Prostate gland (tissue), 2 donors: Measurements from ENCODE around the gene KCNG1. TPM values are rescaled to one million over a fixed set of nuclear protein-coding genes. Genes with fewer than 3 reads are reported as not detected.

Experiments used
- DNase-seq: peaks from one replicate; pipeline ENCODE4 v3.0.0-alpha.2; 2019; ENCODE audit warnings: low spot score
- H3K27ac ChIP-seq, 2 donors: fragments of 200-600 bp; sonication (generic); 2 replicates each; pipeline ENCODE4 v1.5.1; 2017 to 2019
- H3K27me3 ChIP-seq: fragments of 200-600 bp; sonication (generic); replicated peaks from 2 replicates; pipeline ENCODE4 v1.5.1; 2019; ENCODE audit not compliant: insufficient read depth
- H3K36me3 ChIP-seq, 2 donors: fragments of 200-600 bp; sonication (generic); 1 replicate in 1 of 2; 2 replicates in 1 of 2; pipeline versions ENCODE4 v1.5.1 to v1.8.1; 2017 to 2019
- H3K4me1 ChIP-seq: fragments of 200-600 bp; sonication (generic); replicated peaks from 2 replicates; pipeline ENCODE4 v1.5.1; 2019
- H3K4me3 ChIP-seq, 2 donors: fragments of 200-600 bp; sonication (generic); 2 replicates each; pipeline ENCODE4 v1.5.1; 2017 to 2019
- H3K9me3 ChIP-seq: fragments of 200-600 bp; sonication (generic); 2 replicates; pipeline ENCODE4 v1.5.1; 2017
- POLR2A ChIP-seq: fragments of 450-650 bp; IDR thresholded peaks from one replicate; pipeline ENCODE4 v1.6.1; 2016; ENCODE audit warnings: antibody characterized with exemption, mild to moderate bottlenecking
- POLR2AphosphoS5 ChIP-seq: sonication (generic); formaldehyde crosslinking; IDR thresholded peaks from one replicate; pipeline ENCODE4 v1.6.1; 2017; ENCODE audit warnings: antibody characterized with exemption
- WGBS: methylation state at CpG from one replicate; pipeline ENCODE4 v1.1.5; 2018; 5-methylcytosine and 5-hydroxymethylcytosine counted together
- intact Hi-C: fragments of 100-400 bp; cut with DNase I; formaldehyde crosslinking; loops from one replicate; pipeline ENCODE4 v1.14.2; 2022
- total RNA-seq, 2 donors: library from RNA; depleted of rRNA; stranded (reverse); fragments of >200 nt; gene quantifications; one replicate each; pipeline ENCODE4 v1.1.0, GENCODE V29; 2016
- TF ChIP-seq, protein P1 (sequence below), 4 experiments: fragments of 200-600 bp in 2 of 4; fragments of 450-650 bp in 2 of 4; sonication (generic) in 2 of 4; IDR thresholded peaks; 1 replicate in 3 of 4; 2 replicates in 1 of 4; pipeline ENCODE4 v1.5.1; 2016 to 2019; ENCODE audit warnings: antibody characterized with exemption in 4 of 4, mild to moderate bottlenecking in 2 of 4, moderate library complexity in 2 of 4

Gene KCNG1
- total RNA-seq, 2 donors from 2014 or later, result 6.8 to 57.9 TPM

DNA sequence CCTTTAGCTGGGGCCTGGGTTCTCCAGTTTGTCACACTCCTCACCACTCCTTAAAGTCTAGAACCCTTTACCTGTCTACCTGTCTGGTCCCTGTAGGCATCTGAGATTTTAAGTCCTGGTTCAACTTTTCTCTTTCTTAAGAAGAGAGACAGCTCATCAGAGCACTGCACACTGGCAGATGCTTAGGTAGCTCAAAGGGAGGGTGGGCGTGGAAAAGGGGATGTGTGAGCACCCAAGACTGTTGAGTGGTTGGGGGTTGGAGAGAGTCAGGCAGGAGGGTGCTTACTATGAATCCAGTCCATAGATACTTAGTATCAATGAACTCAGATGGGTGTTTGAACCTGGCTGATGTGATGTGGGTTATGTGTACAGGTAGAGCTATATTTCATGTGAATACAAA is 6.6 kb upstream of the KCNG1 start:
- no peak overlapping the region for H3K27ac ChIP-seq
- H3K27me3 ChIP-seq, result peaks cover 6% of the 10 kb centered on the region
- intact Hi-C loops, result no loop called here
- 95% methylated on average over 1 of the region's 1 CpG for WGBS
- no peaks in the 10 kb centered on the region for H3K36me3 ChIP-seq
- no peaks in the 10 kb centered on the region for H3K4me1 ChIP-seq
- TF ChIP-seq, protein P1, sequence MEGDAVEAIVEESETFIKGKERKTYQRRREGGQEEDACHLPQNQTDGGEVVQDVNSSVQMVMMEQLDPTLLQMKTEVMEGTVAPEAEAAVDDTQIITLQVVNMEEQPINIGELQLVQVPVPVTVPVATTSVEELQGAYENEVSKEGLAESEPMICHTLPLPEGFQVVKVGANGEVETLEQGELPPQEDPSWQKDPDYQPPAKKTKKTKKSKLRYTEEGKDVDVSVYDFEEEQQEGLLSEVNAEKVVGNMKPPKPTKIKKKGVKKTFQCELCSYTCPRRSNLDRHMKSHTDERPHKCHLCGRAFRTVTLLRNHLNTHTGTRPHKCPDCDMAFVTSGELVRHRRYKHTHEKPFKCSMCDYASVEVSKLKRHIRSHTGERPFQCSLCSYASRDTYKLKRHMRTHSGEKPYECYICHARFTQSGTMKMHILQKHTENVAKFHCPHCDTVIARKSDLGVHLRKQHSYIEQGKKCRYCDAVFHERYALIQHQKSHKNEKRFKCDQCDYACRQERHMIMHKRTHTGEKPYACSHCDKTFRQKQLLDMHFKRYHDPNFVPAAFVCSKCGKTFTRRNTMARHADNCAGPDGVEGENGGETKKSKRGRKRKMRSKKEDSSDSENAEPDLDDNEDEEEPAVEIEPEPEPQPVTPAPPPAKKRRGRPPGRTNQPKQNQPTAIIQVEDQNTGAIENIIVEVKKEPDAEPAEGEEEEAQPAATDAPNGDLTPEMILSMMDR (IDR thresholded peaks at IDR 0.05), result no peak
- no peak for TF ChIP-seq POLR2AphosphoS5
- TF ChIP-seq POLR2A, result no peak
- H3K9me3 ChIP-seq, result no peaks in the 10 kb centered on the region
- no peak for DNase-seq
- H3K4me3 ChIP-seq, result no peak overlapping the region

DNA sequence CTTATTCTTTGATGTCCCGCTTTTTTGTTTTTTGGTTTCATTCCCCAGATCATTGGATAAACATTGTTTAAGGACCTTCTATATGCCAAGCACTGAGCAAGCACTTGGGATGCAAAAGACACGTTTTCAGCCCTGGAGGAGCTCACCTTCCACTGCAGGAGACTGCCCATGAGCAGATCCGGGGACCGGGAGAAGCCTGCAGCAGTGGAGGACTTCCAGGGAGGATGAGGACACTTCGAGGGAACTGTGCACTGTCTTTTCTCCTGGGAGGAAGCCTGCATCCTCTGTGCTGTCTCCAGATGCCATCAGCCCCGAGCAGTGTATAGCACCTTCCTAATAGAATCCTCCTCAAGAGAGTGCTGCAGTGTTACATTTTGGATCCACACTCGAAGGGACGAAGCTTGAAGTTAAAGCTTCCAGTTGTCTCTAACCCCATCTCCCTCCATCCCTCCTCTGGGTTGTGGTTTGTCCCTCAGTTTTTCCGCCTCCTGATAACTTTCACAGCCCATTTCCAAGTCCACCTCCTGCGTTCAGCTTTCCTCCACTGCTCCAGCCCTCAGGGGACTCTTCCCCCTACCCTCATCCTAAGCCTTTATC is 5.8 kb upstream of the KCNG1 start:
- no peaks in the 10 kb centered on the region for H3K36me3 ChIP-seq
- no peaks in the 10 kb centered on the region for H3K9me3 ChIP-seq
- no peaks in the 10 kb centered on the region for H3K4me1 ChIP-seq
- 36% methylated on average over 10 of the region's 10 CpGs for WGBS
- H3K4me3 ChIP-seq, result no peak overlapping the region
- DNase-seq, result no peak
- no peak for TF ChIP-seq POLR2AphosphoS5
- no peak for TF ChIP-seq POLR2A
- TF ChIP-seq, protein P1 (IDR thresholded peaks at IDR 0.05), result no peak
- no peak overlapping the region for H3K27ac ChIP-seq
- intact Hi-C loops, result no loop called here
- peaks cover 6% of the 10 kb centered on the region for H3K27me3 ChIP-seq

DNA sequence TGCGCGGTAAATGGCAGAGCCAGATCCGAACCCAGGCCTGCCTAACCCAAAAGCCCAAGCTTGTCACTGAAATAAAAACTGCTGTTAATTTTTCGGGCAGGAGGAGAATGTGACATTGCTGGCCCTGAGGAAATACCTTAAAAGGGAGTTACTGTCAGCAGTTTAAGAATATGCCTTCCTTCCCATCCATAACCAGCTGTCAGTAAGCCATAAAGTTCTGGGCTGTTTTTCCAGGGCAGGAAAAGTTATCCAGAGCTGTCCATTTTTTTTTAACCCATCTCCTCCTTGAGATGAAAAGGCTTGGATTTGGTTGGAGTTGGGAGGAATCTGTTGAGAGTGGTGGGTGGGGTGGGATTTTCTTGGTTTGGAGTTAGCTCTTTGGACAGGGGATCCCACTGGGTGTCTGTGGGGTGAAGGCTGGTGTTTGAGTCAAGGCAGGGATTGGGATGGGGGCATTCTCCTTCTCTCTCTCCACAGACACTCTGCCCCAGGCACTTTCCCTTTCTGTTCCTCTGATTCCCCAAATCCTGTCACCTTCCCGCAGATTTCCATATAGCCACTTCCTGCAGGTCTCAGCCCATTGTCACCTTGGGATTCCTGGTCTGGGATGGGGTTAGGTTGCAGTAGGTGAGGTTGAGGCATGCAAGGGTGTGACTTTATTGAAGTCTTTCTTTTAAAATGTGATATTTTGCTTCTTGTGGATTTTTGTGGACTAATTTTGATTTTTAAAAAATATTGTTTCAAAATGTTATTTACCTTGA is 4.3 kb upstream of the KCNG1 start:
- Histone ChIP-seq H3K27me3 (peaks cover 6% of the 10 kb centered on the region), H3K36me3 (no peaks in the 10 kb centered on the region), H3K4me3 (no peak overlapping the region), H3K9me3 (no peaks in the 10 kb centered on the region), H3K27ac (no peak overlapping the region), H3K4me1 (peaks cover 3% of the 10 kb centered on the region)
- WGBS, result 71% methylated on average over 5 of the region's 5 CpGs
- TF ChIP-seq POLR2A (no peak), POLR2AphosphoS5 (no peak)
- TF ChIP-seq, protein P1 (IDR thresholded peaks at IDR 0.05), result no peak
- DNase-seq, result no peak
- intact Hi-C loops, result no loop called here

DNA sequence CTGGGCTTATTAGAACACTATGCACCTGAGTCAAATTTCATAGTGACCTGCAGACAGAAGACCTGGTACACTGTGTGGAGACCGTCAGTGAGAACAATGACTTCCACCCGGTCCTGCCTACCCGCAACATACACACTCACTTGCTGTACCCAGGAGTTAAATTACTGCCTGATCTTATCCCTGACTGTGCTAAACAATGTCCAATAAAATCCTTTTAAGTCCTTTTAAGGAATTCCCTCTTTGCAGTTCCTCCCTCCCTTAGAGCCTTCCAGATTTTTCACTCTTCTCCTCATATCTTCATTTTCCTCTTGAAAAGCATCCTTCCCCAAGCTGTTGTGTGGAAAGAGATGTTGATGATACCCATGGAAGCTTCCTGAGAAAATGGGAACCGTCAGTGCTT is 3.4 kb upstream of the KCNG1 start:
- 17% methylated on average over 4 of the region's 4 CpGs for WGBS
- H3K36me3 ChIP-seq, result no peaks in the 10 kb centered on the region
- TF ChIP-seq POLR2AphosphoS5 (peak; percentile 53), POLR2A (no peak)
- TF ChIP-seq, protein P1 (IDR thresholded peaks at IDR 0.05), result no peak
- peak; percentile 23 for DNase-seq
- no peak overlapping the region for H3K4me3 ChIP-seq
- H3K27me3 ChIP-seq, result peaks cover 6% of the 10 kb centered on the region
- H3K27ac ChIP-seq, result no peak overlapping the region
- no peaks in the 10 kb centered on the region for H3K9me3 ChIP-seq
- peaks cover 3% of the 10 kb centered on the region for H3K4me1 ChIP-seq
- intact Hi-C loops, result no loop called here

DNA sequence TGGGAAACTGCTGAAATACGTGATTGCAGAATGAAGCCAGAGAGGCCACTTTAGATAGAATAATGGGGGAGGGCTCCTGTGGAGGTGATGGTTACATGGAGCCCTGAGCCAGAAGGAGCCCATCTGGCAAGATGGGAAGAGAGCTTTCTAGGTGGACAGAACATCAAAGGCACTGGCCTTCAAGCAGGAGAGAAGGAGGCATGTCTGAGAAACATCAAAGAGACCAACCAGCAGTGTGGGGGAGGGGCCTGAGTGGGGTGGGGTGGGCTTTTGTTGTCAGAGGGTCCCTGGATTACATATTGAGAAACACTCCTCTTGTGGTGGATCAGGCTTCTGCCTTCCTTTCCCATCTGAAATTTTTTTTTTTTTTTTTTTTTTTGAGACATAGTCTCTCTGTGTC is 1.9 kb upstream of the KCNG1 start:
- Histone ChIP-seq H3K9me3 (no peaks in the 10 kb centered on the region), H3K4me3 (no peak overlapping the region), H3K36me3 (no peaks in the 10 kb centered on the region), H3K27me3 (no peaks in the 10 kb centered on the region), H3K27ac (no peak overlapping the region), H3K4me1 (peaks cover 3% of the 10 kb centered on the region)
- TF ChIP-seq POLR2A, result no peak
- no peak for TF ChIP-seq POLR2AphosphoS5
- TF ChIP-seq, protein P1 (IDR thresholded peaks at IDR 0.05), result no peak
- intact Hi-C loops, result no loop called here
- DNase-seq, result no peak
- whole genome bisulfite sequencing, result 84% methylated on average over 1 of the region's 1 CpG
